A673 (cell line): ENCODE measurements around the gene CRTAP. TPM values are rescaled to one million over a fixed set of nuclear protein-coding genes. Genes with fewer than 3 reads are reported as not detected.
"Not testable (repeated sequence)": the region's sequence is repeated elsewhere in the genome, so short reads cannot be mapped to it uniquely, and the experiment has no call there.

Experiments used
- BruUV-seq: library from RNA; stranded (reverse); fragments of 400-500 nt; replicated peaks from 2 replicates; lab custom pipeline; 2021; lab: Mats Ljungman, UMichigan
- CTCF ChIA-PET: fragments of 300-600 bp; sonication (Branson Sonifier 250); formaldehyde crosslinking; loops from one replicate; lab custom pipeline; 2022; ENCODE audit warnings: antibody characterized with exemption; lab: Charles Lee
- POLR2A ChIA-PET: fragments of 300-600 bp; sonication (Branson Sonifier 250); formaldehyde crosslinking; loops from one replicate; lab custom pipeline; 2022; ENCODE audit warnings: antibody characterized with exemption; ENCODE audit not compliant: low non-redundant PET; lab: Charles Lee
- DNase-seq: peaks from one replicate; pipeline ENCODE4 v3.0.0-alpha.2; 2015; ENCODE audit warnings: low spot score
- H3K27ac ChIP-seq: fragments of 200-600 bp; sonication (generic); 2 replicates; pipeline ENCODE4 v1.5.1; 2016; ENCODE audit warnings: mixed run types, low read depth, mild to moderate bottlenecking, mixed read lengths, antibody characterized with exemption, low read length; ENCODE audit not compliant: poor library complexity, severe bottlenecking
- H3K27me3 ChIP-seq: fragments of 200-600 bp; sonication (generic); replicated peaks from 2 replicates; pipeline ENCODE4 v1.6.1; 2017; ENCODE audit warnings: mixed run types, low read depth, mild to moderate bottlenecking, mixed read lengths, antibody characterized with exemption, low read length; ENCODE audit not compliant: insufficient read depth, poor library complexity
- H3K36me3 ChIP-seq: fragments of 200-600 bp; sonication (generic); 2 replicates; pipeline ENCODE4 v1.6.1; 2016; ENCODE audit warnings: mixed run types, mild to moderate bottlenecking, mixed read lengths, antibody characterized with exemption, low read length; ENCODE audit not compliant: insufficient read depth, poor library complexity, severe bottlenecking
- H3K4me1 ChIP-seq: fragments of 200-600 bp; sonication (generic); 2 replicates; pipeline ENCODE4 v1.6.1; 2017; ENCODE audit warnings: mixed run types, mild to moderate bottlenecking, mixed read lengths, antibody characterized with exemption, low read length; ENCODE audit not compliant: insufficient read depth, poor library complexity, severe bottlenecking
- H3K4me3 ChIP-seq: fragments of 200-600 bp; sonication (generic); 2 replicates; pipeline ENCODE4 v1.5.1; 2016; ENCODE audit warnings: low read depth, mixed run types, mild to moderate bottlenecking, mixed read lengths, low read length; ENCODE audit not compliant: poor library complexity, severe bottlenecking
- H3K9me3 ChIP-seq: fragments of 200-600 bp; sonication (generic); 2 replicates; pipeline ENCODE4 v1.6.1; 2016; ENCODE audit warnings: mixed run types, low read depth, mild to moderate bottlenecking, mixed read lengths, antibody characterized with exemption, low read length; ENCODE audit not compliant: poor library complexity, severe bottlenecking
- CTCF ChIP-seq: fragments of 300-800, 200-600 bp; sonication (generic); conservative IDR thresholded peaks from 2 replicates; pipeline ENCODE4 v1.5.1; 2017; ENCODE audit warnings: low read depth, mild to moderate bottlenecking, antibody characterized with exemption, low read length, moderate library complexity, mixed read lengths
- EZH2 ChIP-seq: fragments of 200-600 bp; sonication (generic); IDR thresholded peaks from 2 replicates; pipeline ENCODE4 v1.6.1; 2017; ENCODE audit warnings: borderline replicate concordance, low read depth, mild to moderate bottlenecking, mixed read lengths, antibody characterized with exemption, low read length; ENCODE audit not compliant: poor library complexity, severe bottlenecking
- intact Hi-C: fragments of 100-400 bp; cut with micrococcal nuclease; formaldehyde crosslinking; loops from one replicate; pipeline ENCODE4 v1.10.0; 2022; ENCODE audit not compliant: unreplicated experiment
- total RNA-seq: library from RNA; stranded (reverse); gene quantifications from 2 replicates; pipeline ENCODE4 v1.2.3, GENCODE V29; 2021

Gene CRTAP
- total RNA-seq, 1 experiment from 2014 or later = 114 TPM

- CTCF ChIA-PET = interaction anchor here (0.5 to 1.5 kb wide), 4 partner anchors 241 to 655 kb away, joined by 4 to 83 read pairs (median 12); no protein-coding TSS in a partner anchor
- no TSS peak for BruUV-seq
- H3K4me1 ChIP-seq = no peaks in the 10 kb centered on the region
- no peaks in the 10 kb centered on the region for H3K9me3 ChIP-seq
- H3K36me3 ChIP-seq = peaks cover 49% of the 10 kb centered on the region
- no peak for DNase-seq
- TF ChIP-seq EZH2 (no peak), CTCF (no peak)
- intact Hi-C loops = loop anchor here (10.0 kb wide), 1 partner anchor 583 kb away; the partner anchor contains the start of gene CLASP2
- H3K27me3 ChIP-seq = no peaks in the 10 kb centered on the region
- H3K27ac ChIP-seq = no peak overlapping the region
- POLR2A ChIA-PET = no interaction called here
- no peak overlapping the region for H3K4me3 ChIP-seq
These were observed 18.2 kb downstream of the CRTAP start for GRCh38 chr3:33132019-33132360.

- no peak for DNase-seq
- BruUV-seq = no TSS peak
- Histone ChIP-seq H3K36me3 (peaks cover 49% of the 10 kb centered on the region), H3K4me3 (no peak overlapping the region), H3K4me1 (no peaks in the 10 kb centered on the region), H3K27ac (no peak overlapping the region), H3K9me3 (no peaks in the 10 kb centered on the region), H3K27me3 (no peaks in the 10 kb centered on the region)
- no peak for TF ChIP-seq EZH2
- TF ChIP-seq CTCF = no peak
- POLR2A ChIA-PET = no interaction called here
- CTCF ChIA-PET = no interaction called here
- intact Hi-C loops = loop anchor here (10.0 kb wide), 1 partner anchor 581 kb away; the partner anchor contains the start of gene CLASP2
These were observed 20.3 kb downstream of the CRTAP start for GRCh38 chr3:33134026-33134625.

GRCh38 chr3:33137691-33138090 is 23.9 kb downstream of the CRTAP start:
- TF ChIP-seq CTCF (no peak), EZH2 (no peak)
- intact Hi-C loops = loop anchor here (10.0 kb wide), 1 partner anchor 577 kb away; the partner anchor contains the start of gene CLASP2
- Histone ChIP-seq H3K9me3 (no peaks in the 10 kb centered on the region), H3K27me3 (no peaks in the 10 kb centered on the region), H3K4me3 (no peak overlapping the region), H3K27ac (no peak overlapping the region), H3K36me3 (peaks cover 41% of the 10 kb centered on the region), H3K4me1 (no peaks in the 10 kb centered on the region)
- CTCF ChIA-PET = no interaction called here
- no TSS peak for BruUV-seq
- DNase-seq = no peak
- POLR2A ChIA-PET = no interaction called here

- H3K9me3 ChIP-seq, BruUV-seq, CTCF ChIA-PET, H3K4me3 ChIP-seq, DNase-seq, H3K27ac ChIP-seq, H3K4me1 ChIP-seq, H3K27me3 ChIP-seq: not testable (repeated sequence)
- peaks cover 29% of the 10 kb centered on the region for H3K36me3 ChIP-seq
- POLR2A ChIA-PET = interaction anchor here (0.6 kb wide), 1 partner anchor 13 kb away, joined by 3 read pairs; no protein-coding TSS in a partner anchor
- intact Hi-C loops = loop anchor here (10.0 kb wide), 1 partner anchor 576 kb away; the partner anchor contains the start of gene CLASP2
These were observed 25.3 kb downstream of the CRTAP start for GRCh38 chr3:33139006-33139623.
